KMS-11 (cell line): ENCODE data around the gene GDNF.

ENCODE experiments used
- H2AFZ ChIP-seq: fragments of 200-600 bp; sonication (generic); 2 replicates; pipeline ENCODE4 v1.6.1; 2016; ENCODE audit warnings: antibody characterized with exemption, mixed run types, low read depth
- H3K27ac ChIP-seq: fragments of 200-600 bp; sonication (generic); 2 replicates; pipeline ENCODE4 v1.6.1; 2016; ENCODE audit warnings: mild to moderate bottlenecking, mixed run types
- H3K27me3 ChIP-seq: fragments of 200-600 bp; sonication (generic); 2 replicates; pipeline ENCODE4 v1.6.1; 2017; ENCODE audit warnings: mild to moderate bottlenecking, low read depth, mixed run types, moderate library complexity; ENCODE audit not compliant: insufficient read depth
- H3K36me3 ChIP-seq: fragments of 200-600 bp; sonication (generic); 2 replicates; pipeline ENCODE4 v1.6.1; 2017; ENCODE audit warnings: mild to moderate bottlenecking, mixed run types; ENCODE audit not compliant: insufficient read depth
- H3K4me1 ChIP-seq: fragments of 200-600 bp; sonication (generic); 2 replicates; pipeline ENCODE4 v1.6.1; 2016; ENCODE audit warnings: mild to moderate bottlenecking, low read depth, mixed run types; ENCODE audit not compliant: poor library complexity, severe bottlenecking
- H3K4me2 ChIP-seq: fragments of 200-600 bp; sonication (generic); 2 replicates; pipeline ENCODE4 v1.7.0; 2016; ENCODE audit warnings: mild to moderate bottlenecking, mixed run types
- H3K4me3 ChIP-seq: fragments of 200-600 bp; sonication (generic); IDR thresholded peaks from 2 replicates; pipeline ENCODE4 v1.6.1; 2017; ENCODE audit warnings: low read depth, low read length, mixed read lengths; ENCODE audit not compliant: insufficient read depth
- H3K79me2 ChIP-seq: fragments of 200-600 bp; sonication (generic); 2 replicates; pipeline ENCODE4 v1.6.1; 2016; ENCODE audit warnings: low read depth, mixed run types; ENCODE audit not compliant: insufficient read depth
- H3K9ac ChIP-seq: fragments of 200-600 bp; sonication (generic); 2 replicates; pipeline ENCODE4 v1.6.1; 2016; ENCODE audit warnings: mild to moderate bottlenecking, mixed run types
- H4K20me1 ChIP-seq: fragments of 200-600 bp; sonication (generic); 2 replicates; pipeline ENCODE4 v1.6.1; 2016; ENCODE audit warnings: mild to moderate bottlenecking, mixed run types; ENCODE audit not compliant: insufficient read depth
- TF ChIP-seq, protein P1 (sequence below): fragments of 200-600 bp; sonication (generic); conservative IDR thresholded peaks from 2 replicates; pipeline ENCODE4 v1.6.1; 2017; ENCODE audit warnings: low read depth, mild to moderate bottlenecking, antibody characterized with exemption, low read length, moderate library complexity, mixed read lengths

Gene GDNF

DNA sequence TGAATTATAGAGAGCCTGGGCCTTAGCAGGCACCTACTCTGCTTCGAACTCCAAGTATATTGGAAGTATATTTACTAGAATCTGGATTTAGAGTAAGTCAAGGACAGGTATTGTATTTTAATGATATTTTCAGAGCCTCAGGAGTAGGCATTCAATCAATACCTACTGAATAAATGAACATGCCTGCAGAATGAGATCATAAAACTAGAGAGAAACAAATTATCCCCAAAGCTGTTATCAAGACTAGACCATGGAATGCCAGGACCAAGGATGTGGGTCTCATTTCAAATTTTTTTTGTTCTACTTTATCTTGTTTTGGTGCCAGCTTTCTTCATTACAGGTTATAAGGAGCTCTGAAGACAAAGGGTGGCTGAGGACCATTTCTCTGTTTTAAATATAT is 66.0 kb downstream of the GDNF start:
- H3K27me3 ChIP-seq = no peaks in the 10 kb centered on the region
- no peaks in the 10 kb centered on the region; the same call in 1 of the 2 replicates for H3K36me3 ChIP-seq
- H2AFZ ChIP-seq = no peak overlapping the region
- H3K79me2 ChIP-seq = no peaks in the 10 kb centered on the region
- H3K27ac ChIP-seq = no peak overlapping the region
- TF ChIP-seq, protein P1, sequence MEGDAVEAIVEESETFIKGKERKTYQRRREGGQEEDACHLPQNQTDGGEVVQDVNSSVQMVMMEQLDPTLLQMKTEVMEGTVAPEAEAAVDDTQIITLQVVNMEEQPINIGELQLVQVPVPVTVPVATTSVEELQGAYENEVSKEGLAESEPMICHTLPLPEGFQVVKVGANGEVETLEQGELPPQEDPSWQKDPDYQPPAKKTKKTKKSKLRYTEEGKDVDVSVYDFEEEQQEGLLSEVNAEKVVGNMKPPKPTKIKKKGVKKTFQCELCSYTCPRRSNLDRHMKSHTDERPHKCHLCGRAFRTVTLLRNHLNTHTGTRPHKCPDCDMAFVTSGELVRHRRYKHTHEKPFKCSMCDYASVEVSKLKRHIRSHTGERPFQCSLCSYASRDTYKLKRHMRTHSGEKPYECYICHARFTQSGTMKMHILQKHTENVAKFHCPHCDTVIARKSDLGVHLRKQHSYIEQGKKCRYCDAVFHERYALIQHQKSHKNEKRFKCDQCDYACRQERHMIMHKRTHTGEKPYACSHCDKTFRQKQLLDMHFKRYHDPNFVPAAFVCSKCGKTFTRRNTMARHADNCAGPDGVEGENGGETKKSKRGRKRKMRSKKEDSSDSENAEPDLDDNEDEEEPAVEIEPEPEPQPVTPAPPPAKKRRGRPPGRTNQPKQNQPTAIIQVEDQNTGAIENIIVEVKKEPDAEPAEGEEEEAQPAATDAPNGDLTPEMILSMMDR = no peak
- no peak overlapping the region for H3K4me2 ChIP-seq
- no peak overlapping the region for H3K4me3 ChIP-seq
- H3K9ac ChIP-seq = no peak overlapping the region
- H3K4me1 ChIP-seq = no peaks in the 10 kb centered on the region
- no peaks in the 10 kb centered on the region for H4K20me1 ChIP-seq

GRCh38 chr5:37772255-37772654 is 67.6 kb downstream of the GDNF start:
- Histone ChIP-seq H2AFZ (no peak overlapping the region), H4K20me1 (no peaks in the 10 kb centered on the region), H3K27ac (no peak overlapping the region)

GRCh38 chr5:37771731-37772130 is 68.1 kb downstream of the GDNF start:
- TF ChIP-seq, protein P1 = no peak
- Histone ChIP-seq H4K20me1 (no peaks in the 10 kb centered on the region), H3K27ac (no peak overlapping the region), H3K9ac (no peak overlapping the region), H3K36me3 (no peaks in the 10 kb centered on the region; the same call in 1 of the 2 replicates), H3K79me2 (no peaks in the 10 kb centered on the region), H3K27me3 (no peaks in the 10 kb centered on the region), H3K4me1 (no peaks in the 10 kb centered on the region), H3K4me3 (no peak overlapping the region), H3K4me2 (no peak overlapping the region), H2AFZ (no peak overlapping the region)

More at GRCh38 chr5:37772255-37772654, 67.6 kb downstream of the GDNF start:
- H3K27me3 ChIP-seq = no peaks in the 10 kb centered on the region
- H3K4me3 ChIP-seq = no peak overlapping the region
- no peaks in the 10 kb centered on the region for H3K4me1 ChIP-seq
- no peaks in the 10 kb centered on the region; the same call in 1 of the 2 replicates for H3K36me3 ChIP-seq
- TF ChIP-seq, protein P1 = no peak
- H3K79me2 ChIP-seq = no peaks in the 10 kb centered on the region
- no peak overlapping the region for H3K9ac ChIP-seq
- H3K4me2 ChIP-seq = no peak overlapping the region

DNA sequence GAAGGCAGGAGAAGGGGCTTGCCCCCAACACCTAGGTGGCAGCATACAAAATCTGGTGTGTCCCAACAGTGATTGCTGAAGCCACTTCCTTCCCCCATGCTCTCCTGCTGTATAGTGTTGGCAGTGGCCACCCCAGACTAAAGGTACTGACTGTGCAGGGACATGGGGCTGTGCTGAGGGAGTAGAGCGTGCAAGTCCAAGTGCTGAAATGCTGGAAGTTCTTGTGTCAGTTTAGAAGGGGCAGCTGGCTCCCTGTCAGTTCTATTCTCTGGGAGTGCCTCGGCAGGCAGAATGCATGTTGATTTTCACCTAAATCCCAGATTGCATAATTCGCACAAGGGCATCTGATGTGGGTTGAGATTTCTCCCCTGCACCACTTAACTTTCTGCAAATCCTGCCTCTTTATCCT is 68.6 kb downstream of the GDNF start:
- Histone ChIP-seq H3K36me3 (no peaks in the 10 kb centered on the region; the same call in 1 of the 2 replicates), H3K4me3 (no peak overlapping the region), H3K27ac (no peak overlapping the region), H3K4me2 (no peak overlapping the region), H3K4me1 (no peaks in the 10 kb centered on the region), H2AFZ (no peak overlapping the region), H3K9ac (no peak overlapping the region), H3K27me3 (no peaks in the 10 kb centered on the region), H4K20me1 (no peaks in the 10 kb centered on the region), H3K79me2 (no peaks in the 10 kb centered on the region)
- TF ChIP-seq, protein P1 = no peak

DNA sequence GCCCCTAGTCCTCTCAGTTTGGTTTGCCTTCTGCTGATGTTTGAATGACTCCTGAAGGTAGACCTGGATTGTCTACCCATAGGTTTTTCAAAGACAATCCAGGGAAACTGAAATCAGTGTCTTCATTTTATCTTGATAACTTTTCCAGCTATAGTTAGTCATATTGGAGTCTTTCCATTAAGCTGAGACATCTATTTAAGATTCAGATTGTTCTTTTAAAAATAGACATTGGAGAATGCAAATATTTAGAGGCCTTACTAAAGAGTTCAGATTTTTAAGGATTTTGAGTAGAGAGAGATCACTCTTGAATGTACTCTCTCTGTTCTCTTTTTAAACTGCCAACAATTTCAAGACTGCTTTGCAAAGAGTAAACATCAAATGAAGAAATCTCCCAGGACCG is 69.1 kb downstream of the GDNF start:
- Histone ChIP-seq H3K4me3 (no peak overlapping the region), H3K27me3 (no peaks in the 10 kb centered on the region), H3K79me2 (no peaks in the 10 kb centered on the region), H3K4me2 (no peak overlapping the region), H4K20me1 (no peaks in the 10 kb centered on the region), H3K36me3 (no peaks in the 10 kb centered on the region; the same call in 1 of the 2 replicates), H3K4me1 (no peaks in the 10 kb centered on the region), H3K9ac (no peak overlapping the region), H3K27ac (no peak overlapping the region), H2AFZ (no peak overlapping the region)
- TF ChIP-seq, protein P1 = no peak
